Measurements from ENCODE around the gene UBASH3B. TPM values are rescaled to one million over a fixed set of nuclear protein-coding genes. Genes with fewer than 3 reads are reported as not detected.

UBASH3B gene
- total RNA-seq, 1 donor, result 21.4 TPM

GRCh38 chr11:122649116-122649515 lies 6.4 kb upstream of the UBASH3B start:
- H3K27me3 ChIP-seq (ENCODE audit: insufficient read depth, low read length), result no peaks in the 10 kb centered on the region
- H3K79me2 ChIP-seq (ENCODE audit: insufficient read depth, low read length), result no peaks in the 10 kb centered on the region
- no peak for TF ChIP-seq CTCF (IDR thresholded peaks at IDR 0.05; ENCODE audit: extremely low read depth, low read depth, low read length)
- H2AFZ ChIP-seq (ENCODE audit: low read length), result no peak overlapping the region
- H3K4me1 ChIP-seq (ENCODE audit: insufficient read depth, low read length), result peaks cover 30% of the 10 kb centered on the region
- no peaks in the 10 kb centered on the region for H4K20me1 ChIP-seq (ENCODE audit: insufficient read depth, low read length)
- H3K36me3 ChIP-seq (ENCODE audit: insufficient read depth, low read length), result no peaks in the 10 kb centered on the region
- no peak overlapping the region for H3K4me2 ChIP-seq (ENCODE audit: insufficient read depth, low read length)
- no peaks in the 10 kb centered on the region for H3K9me3 ChIP-seq (ENCODE audit: low read depth, low read length)
- H3K27ac ChIP-seq (ENCODE audit: low read depth, low read length), result no peak overlapping the region
- no peak for DNase-seq (ENCODE audit: insufficient read length, low spot score, missing footprints)
- no peak overlapping the region for H3K4me3 ChIP-seq (ENCODE audit: insufficient read depth, low read length)

- Histone ChIP-seq H3K4me2 (ENCODE audit: insufficient read depth, low read length) (no peak overlapping the region), H3K27me3 (ENCODE audit: insufficient read depth, low read length) (no peaks in the 10 kb centered on the region), H2AFZ (ENCODE audit: low read length) (no peak overlapping the region), H3K9me3 (ENCODE audit: low read depth, low read length) (no peaks in the 10 kb centered on the region), H4K20me1 (ENCODE audit: insufficient read depth, low read length) (no peaks in the 10 kb centered on the region), H3K4me3 (ENCODE audit: insufficient read depth, low read length) (no peak overlapping the region), H3K27ac (ENCODE audit: low read depth, low read length) (no peak overlapping the region), H3K36me3 (ENCODE audit: insufficient read depth, low read length) (no peaks in the 10 kb centered on the region), H3K79me2 (ENCODE audit: insufficient read depth, low read length) (no peaks in the 10 kb centered on the region), H3K4me1 (ENCODE audit: insufficient read depth, low read length) (peaks cover 33% of the 10 kb centered on the region)
- no peak for DNase-seq (ENCODE audit: insufficient read length, low spot score, missing footprints)
- no peak for TF ChIP-seq CTCF (IDR thresholded peaks at IDR 0.05; ENCODE audit: extremely low read depth, low read depth, low read length)
Observed at GRCh38 chr11:122650619-122651018, 4.9 kb upstream of the UBASH3B start.

- Histone ChIP-seq H3K9me3 (ENCODE audit: low read depth, low read length) (no peaks in the 10 kb centered on the region), H4K20me1 (ENCODE audit: insufficient read depth, low read length) (no peaks in the 10 kb centered on the region), H3K79me2 (ENCODE audit: insufficient read depth, low read length) (peaks cover 14% of the 10 kb centered on the region), H3K4me2 (ENCODE audit: insufficient read depth, low read length) (no peak overlapping the region), H3K4me1 (ENCODE audit: insufficient read depth, low read length) (peaks cover 22% of the 10 kb centered on the region), H3K27ac (ENCODE audit: low read depth, low read length) (no peak overlapping the region), H3K27me3 (ENCODE audit: insufficient read depth, low read length) (no peaks in the 10 kb centered on the region), H3K36me3 (ENCODE audit: insufficient read depth, low read length) (no peaks in the 10 kb centered on the region), H2AFZ (ENCODE audit: low read length) (no peak overlapping the region), H3K4me3 (ENCODE audit: insufficient read depth, low read length) (no peak overlapping the region)
- DNase-seq (ENCODE audit: insufficient read length, low spot score, missing footprints), result no peak
- no peak for TF ChIP-seq CTCF (IDR thresholded peaks at IDR 0.05; ENCODE audit: extremely low read depth, low read depth, low read length)
Observed at GRCh38 chr11:122652495-122652894, 3.0 kb upstream of the UBASH3B start.

GRCh38 chr11:122653916-122654585 lies 1.5 kb upstream of the UBASH3B start:
- H3K27me3 ChIP-seq (ENCODE audit: insufficient read depth, low read length), result no peaks in the 10 kb centered on the region
- no peak overlapping the region for H3K4me2 ChIP-seq (ENCODE audit: insufficient read depth, low read length)
- DNase-seq (ENCODE audit: insufficient read length, low spot score, missing footprints), result no peak

More at GRCh38 chr11:122653916-122654585, 1.5 kb upstream of the UBASH3B start:
- Histone ChIP-seq H2AFZ (ENCODE audit: low read length) (no peak overlapping the region), H3K27ac (ENCODE audit: low read depth, low read length) (no peak overlapping the region), H3K4me1 (ENCODE audit: insufficient read depth, low read length) (peaks cover 18% of the 10 kb centered on the region), H4K20me1 (ENCODE audit: insufficient read depth, low read length) (peaks cover 9% of the 10 kb centered on the region), H3K36me3 (ENCODE audit: insufficient read depth, low read length) (peaks cover 4% of the 10 kb centered on the region), H3K79me2 (ENCODE audit: insufficient read depth, low read length) (peaks cover 29% of the 10 kb centered on the region), H3K4me3 (ENCODE audit: insufficient read depth, low read length) (no peak overlapping the region), H3K9me3 (ENCODE audit: low read depth, low read length) (no peaks in the 10 kb centered on the region)
- TF ChIP-seq CTCF (IDR thresholded peaks at IDR 0.05; ENCODE audit: extremely low read depth, low read depth, low read length), result peak; percentile 23

All from osteoblast (primary cell).